HG03457 (cell line): ENCODE measurements around the gene TECPR2.
"Not testable (repeated sequence)": the region's sequence is repeated elsewhere in the genome, so short reads cannot be mapped to it uniquely, and the experiment has no call there.

Experiments
- ATAC-seq: cut with Tn5 transposase; IDR thresholded peaks from one replicate; pipeline ENCODE4 v1.9.1; 2021; ENCODE audit warnings: moderate number of reproducible peaks; ENCODE audit not compliant: unreplicated experiment

The TECPR2 gene

GRCh38 chr14:102333795-102334705 is 28.7 kb upstream of the TECPR2 start:
- no peak for ATAC-seq

- no peak for ATAC-seq
Measured at GRCh38 chr14:102335163-102335562, 27.6 kb upstream of the TECPR2 start.

DNA sequence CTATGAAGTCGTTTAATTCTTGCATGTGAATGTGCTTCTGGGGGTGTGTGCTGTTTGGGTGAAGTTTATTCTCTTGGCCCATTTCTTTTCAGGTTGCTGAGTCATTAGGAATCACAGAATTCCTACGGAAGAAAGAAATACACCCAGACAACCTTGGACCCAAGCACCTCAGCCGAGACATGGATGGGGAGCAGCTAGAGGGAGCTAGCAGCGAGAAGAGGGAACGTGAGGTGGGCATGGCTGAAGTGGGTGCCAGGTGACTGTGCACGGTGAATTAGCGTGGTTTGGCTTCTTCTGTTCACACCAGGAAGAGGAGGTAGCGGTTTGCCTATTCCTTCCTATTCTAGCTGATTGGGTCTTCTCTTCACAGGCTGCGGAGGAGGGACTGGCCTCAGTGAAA is 24.0 kb upstream of the TECPR2 start:
- ATAC-seq: no peak

- ATAC-seq: no peak
Measured at GRCh38 chr14:102341566-102341965, 21.2 kb upstream of the TECPR2 start.

DNA sequence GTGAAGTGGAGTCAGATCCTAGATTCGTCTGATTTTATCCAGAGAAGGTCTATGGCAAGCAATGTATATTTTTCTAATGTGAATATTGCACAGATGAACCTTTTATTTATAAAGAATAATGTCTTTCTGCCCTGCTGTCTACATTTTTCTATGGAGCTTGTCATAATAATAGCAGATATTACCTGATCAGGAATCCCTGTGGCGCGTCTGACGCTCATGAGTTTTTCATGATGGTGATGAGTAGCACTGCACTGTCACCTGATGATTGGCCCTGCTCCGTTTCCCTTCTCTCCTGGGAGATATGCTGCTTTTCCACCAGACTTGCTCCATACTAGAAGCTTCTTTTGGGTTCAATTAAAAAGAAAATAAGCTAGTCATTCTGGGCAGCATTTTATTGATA is 20.5 kb upstream of the TECPR2 start:
- ATAC-seq: no peak

DNA sequence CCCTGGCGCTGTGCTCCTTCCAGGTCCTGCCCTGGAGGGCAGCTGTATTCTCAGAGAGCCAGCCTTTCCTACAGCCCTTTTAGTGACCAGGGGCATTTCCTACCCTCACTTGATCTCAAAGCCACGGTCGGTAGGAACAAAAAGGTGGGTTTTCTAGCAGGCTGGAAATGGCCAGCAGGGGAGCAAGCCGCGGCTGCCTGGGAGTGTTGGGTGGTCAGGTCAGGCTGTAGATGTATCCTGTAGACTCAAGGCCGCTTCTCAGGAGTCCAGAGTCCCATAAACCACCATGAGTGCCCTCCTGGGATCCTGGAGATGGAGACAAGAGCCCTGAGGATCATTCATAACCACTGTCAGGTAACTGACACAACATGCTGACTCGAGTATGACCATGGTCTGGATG is 18.7 kb upstream of the TECPR2 start:
- no peak for ATAC-seq

- no peak for ATAC-seq
Measured at GRCh38 chr14:102344485-102344884, 18.3 kb upstream of the TECPR2 start.

DNA sequence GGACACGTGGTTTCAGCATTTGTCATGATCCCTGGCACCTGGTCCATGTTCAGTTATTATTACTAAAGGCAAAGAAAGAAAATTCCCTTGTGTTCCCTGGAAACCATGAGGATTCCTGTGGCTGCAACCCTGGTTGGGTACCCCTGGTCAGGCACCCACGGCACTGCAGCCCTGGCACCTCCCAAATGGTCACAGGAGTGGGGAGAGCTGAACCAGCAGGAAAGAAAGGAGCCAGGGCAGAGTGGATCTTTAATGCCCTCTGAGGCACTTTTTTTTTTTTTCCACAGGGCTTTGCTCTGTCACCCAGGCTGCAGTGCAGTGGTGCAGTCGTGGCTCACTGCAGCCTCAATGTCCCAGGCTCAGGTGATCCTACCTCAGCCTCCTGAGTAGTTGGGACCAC is 17.5 kb upstream of the TECPR2 start:
- ATAC-seq: no peak

DNA sequence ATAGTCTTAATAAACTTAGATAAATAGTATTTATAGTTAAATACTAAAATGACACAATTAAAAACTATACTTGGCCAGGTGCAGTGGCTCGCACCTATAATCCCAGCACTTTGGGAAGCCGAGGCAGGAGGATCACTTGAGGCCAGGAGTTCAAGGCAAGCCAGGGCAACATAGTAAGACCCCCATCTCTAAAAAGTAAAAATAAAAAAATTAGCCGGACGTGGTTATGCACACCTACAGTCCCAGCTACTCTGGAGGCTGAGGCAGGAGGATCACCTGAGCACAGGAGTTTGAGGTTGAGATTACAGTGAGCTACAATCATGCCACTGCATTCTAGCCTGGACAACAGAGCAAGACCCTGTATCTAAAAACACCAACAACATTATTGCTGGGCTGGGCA is 16.1 kb upstream of the TECPR2 start:
- ATAC-seq: no peak

GRCh38 chr14:102348376-102348775 is 14.4 kb upstream of the TECPR2 start:
- ATAC-seq: no peak

DNA sequence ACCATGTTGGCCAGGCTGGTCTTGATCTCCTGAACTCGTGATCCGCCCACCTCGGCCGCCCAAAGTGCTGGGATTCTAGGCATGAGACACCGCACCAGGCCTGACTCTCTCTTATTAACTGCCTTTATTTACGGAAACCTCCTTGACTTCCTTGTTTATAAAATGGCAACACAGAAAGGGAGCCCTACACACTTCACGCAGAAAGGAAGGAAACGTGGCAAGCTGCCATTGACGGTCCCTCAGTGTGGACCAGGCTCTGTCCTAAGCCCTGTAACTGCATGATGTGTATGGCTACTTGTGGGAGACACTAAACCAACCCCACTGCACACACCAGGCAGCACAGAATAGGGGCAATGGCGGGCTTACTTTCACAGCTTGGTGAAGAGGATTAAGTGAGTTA is 11.7 kb upstream of the TECPR2 start:
- no peak for ATAC-seq

DNA sequence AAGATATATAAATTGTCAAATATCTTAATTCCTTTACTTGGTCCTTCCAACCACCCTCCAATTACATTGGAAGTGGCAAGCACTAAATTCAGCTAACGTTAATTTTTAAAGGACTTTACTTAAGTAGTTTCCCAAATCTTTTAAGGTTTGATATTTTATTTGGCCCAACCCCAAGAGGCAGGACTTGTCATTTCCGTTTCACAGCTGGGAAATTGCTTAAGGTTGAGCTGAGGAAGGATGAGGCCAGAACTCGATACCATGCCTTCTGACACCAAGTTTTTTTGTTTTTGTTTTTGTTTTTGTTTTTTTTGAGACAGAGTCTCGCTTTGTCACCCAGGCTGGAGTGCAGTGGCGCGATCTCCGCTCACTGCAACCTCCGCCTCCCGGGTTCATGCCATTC is 11.1 kb upstream of the TECPR2 start:
- ATAC-seq: not testable (repeated sequence)

DNA sequence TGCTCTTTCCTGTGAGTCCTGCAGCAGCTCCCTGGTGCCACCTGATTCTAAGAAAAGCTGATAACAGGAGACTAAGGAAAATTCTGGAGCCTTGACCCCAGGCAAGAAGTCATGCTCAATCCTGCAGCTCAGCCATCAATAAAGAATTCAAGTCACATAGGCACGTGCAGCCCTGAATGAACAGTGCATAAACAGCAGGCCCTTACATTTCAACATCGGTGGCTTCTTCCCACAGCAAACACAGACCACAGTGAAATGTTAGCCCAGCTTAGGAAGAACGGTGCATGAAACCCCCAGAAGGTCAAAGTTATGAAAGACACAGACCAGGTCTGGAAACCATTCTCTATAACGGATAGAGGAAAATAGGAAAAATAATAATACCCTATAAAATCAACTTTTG is 10.5 kb upstream of the TECPR2 start:
- no peak for ATAC-seq

GRCh38 chr14:102353126-102353619 is 9.6 kb upstream of the TECPR2 start:
- ATAC-seq: no peak

DNA sequence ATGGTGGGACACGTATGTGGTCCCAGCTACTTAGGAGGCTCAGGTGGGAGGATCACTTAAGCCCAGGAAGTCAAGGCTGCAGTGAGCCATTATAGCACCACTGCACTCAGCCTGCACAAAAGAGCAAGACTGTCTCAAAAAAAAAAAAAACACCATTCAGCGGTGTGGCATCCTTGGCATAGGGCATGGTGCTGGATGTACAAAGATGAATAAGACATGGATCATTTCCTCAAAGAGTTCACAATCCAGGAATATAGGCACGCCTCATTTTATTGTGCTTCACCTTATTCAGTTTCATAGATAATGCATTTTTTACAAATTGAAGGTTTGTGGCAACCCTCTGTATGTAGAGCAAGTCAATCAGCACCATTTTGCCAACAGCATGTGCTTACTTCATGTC is 6.5 kb upstream of the TECPR2 start:
- ATAC-seq: no peak

GRCh38 chr14:102359341-102359740 is 3.4 kb upstream of the TECPR2 start:
- ATAC-seq: no peak

GRCh38 chr14:102360388-102360787 is 2.4 kb upstream of the TECPR2 start:
- ATAC-seq: no peak

- peak; percentile 35 for ATAC-seq
Measured at GRCh38 chr14:102362084-102362483, 657 bp upstream of the TECPR2 start.

GRCh38 chr14:102363182-102363943 is 622 bp downstream of the TECPR2 start:
- peak; percentile 17 for ATAC-seq

GRCh38 chr14:102370305-102370809 is 7.6 kb downstream of the TECPR2 start:
- no peak for ATAC-seq

GRCh38 chr14:102371361-102371760 is 8.6 kb downstream of the TECPR2 start:
- ATAC-seq: no peak

DNA sequence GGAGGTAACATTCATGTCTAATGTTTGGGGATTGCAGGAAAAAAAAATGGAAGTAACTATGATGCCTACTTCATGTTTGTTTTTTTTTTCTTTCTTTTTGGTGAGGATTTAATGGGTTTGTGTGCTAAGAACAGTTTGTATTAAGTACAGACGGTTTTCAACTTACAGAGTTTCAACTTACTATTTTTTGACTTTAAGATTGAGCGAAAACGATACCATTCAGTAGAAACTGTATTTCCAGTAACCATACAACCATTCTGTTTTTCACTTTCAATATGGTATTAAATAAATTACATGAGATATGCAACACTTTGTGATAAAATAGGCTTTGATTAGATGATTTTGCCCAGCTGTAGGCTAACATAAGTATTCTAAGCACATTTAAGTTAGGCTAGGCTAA is 10.4 kb downstream of the TECPR2 start:
- ATAC-seq: no peak
